Stimulated activated naive CD8-positive, alpha-beta T cell treated with anti-CD3 and anti-CD28 coated beads, Interleukin-15, Interleukin-2, amounts not matched to agents 100 U/mL and 50 U/mL, for 24 hours (primary cell): ENCODE data around the gene ZNF70.

Experiments used
- ATAC-seq: fragments of 150-1000 bp; cut with Tn5 transposase; one replicate; pipeline ENCODE4 v1.10.0; 2021
- DNase-seq: peaks from one replicate; pipeline ENCODE4 v3.0.0; 2021

ZNF70 gene

DNA sequence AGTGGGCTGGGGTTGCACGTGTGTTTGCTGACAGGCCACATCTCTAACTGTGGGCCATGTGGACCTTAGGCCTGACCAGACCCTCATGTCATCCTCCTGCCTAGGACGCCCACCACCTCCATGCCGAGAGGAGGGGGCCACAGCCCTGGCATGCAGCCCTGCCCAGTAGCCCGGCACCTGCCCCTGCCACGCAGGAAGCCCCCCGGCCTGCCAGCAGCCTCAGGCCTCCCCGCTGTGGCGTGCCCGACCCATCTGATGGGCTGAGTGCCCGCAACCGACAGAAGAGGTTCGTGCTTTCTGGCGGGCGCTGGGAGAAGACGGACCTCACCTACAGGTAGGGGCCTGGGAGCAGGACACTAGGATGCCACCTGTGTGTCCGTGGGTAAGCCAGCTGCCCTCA, 28.2 kb upstream of the ZNF70 start:
- DNase-seq: no peak
- no peak for ATAC-seq

DNA sequence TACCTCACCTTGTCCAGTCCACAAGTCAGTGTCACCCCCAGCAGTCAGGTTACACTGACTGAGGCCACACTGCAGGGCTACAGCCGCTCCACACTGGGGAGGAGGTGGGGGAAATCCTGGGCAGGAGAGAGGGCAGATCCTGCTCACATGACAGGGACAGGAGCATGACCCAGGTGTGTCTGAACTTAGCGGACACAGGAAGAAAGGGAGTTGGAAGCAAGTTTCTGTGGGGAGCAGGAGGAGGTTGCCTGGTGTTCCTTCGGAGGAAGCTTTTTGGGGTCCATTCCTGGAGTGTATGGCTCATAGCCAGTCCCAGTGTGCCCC, 27.6 kb upstream of the ZNF70 start:
- ATAC-seq (no peak), DNase-seq (no peak)

DNA sequence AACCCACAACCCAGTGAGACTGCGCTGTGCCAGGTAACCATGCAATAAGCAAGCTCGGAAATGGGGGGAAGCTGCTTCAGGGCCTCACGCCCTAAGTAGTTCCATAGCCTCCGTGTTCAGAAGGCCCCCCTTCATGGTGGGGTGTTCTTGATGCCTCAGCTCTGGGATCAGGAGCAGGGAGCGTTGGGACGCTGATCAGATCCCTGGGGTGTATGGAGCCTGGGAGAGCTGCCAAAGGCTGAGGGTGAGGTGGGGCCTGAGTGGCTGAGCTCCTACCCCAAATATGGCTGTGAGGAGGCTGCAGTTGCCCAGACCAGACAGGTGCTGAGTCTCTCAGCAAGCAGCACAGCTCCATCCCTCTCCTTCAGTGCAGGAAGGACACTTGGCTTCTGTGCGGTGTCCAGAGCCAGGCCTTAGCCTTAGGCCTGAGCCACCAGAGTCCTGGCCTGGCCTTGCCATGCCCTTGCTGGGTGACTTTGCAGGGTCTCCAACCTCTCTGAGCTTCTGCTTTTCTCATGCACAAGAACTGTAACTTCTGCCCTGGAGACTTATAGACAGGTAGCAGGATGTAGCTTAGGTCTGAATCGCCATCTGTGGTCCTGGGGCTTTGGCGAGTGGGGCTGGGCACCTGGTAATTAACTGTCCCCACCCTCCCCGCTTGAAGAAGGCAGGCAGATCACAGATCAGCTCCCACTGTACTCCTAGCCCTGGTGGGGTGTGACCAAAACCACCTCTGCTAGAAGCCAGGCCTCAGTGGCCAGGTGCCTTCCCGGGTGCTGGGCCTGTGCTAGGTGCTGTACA, 27.1 kb upstream of the ZNF70 start:
- no peak for DNase-seq
- ATAC-seq: no peak

DNA sequence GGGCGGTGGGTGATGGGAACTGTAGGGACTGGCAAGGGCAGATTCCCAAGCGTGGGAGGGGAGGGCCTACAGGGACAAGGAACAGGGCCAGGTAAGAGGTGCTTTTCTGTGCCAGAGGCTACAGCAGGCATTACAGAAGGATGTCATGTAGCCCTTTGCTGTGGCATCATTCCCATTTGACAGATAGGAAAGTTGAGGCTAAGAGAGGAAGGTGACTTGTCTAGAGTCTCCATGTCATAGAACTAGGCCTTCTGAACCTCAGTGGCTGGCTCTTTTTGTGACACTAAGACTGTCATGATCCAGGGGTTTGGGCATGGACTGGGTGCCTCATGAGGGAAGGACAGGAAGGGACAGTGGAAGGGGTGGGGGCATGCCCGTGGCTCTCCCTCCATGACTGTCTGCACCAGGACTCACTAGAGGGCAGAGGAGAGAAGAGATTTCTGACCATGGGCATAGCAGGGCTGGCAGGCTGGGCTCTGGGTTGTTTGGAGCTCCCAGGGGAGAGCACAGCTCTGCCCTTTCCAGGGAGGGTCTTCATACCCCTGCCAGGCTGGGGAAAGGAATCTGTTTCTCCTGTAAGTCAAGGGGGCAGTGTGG, 25.0 kb upstream of the ZNF70 start:
- DNase-seq (no peak), ATAC-seq (no peak)

DNA sequence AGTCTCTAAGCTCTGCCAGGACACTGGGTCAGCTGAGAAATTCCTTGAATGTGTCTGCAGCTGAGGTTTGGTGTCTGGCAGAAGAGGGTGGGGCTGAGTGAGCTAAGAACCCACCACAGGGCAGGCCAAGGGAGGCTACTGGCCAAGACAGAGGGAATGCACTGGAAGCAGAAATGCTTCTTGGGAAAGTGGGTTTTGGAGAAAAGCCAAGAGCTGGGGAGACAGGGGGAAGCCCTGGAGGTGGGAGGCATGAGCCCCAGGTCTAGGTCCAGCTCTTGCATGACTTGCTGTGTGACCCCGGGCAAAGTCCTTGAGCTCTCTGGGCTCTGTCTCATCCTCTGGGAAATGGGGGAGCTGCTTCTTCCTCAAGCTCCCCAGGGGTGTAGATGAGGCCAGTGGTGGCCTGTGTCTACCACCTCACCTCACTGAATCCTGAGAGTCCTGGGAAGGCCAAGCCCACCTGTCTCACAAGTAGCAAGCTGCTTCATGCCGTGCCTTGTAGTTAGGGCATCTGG, 24.1 kb upstream of the ZNF70 start:
- DNase-seq (no peak), ATAC-seq (no peak)

DNA sequence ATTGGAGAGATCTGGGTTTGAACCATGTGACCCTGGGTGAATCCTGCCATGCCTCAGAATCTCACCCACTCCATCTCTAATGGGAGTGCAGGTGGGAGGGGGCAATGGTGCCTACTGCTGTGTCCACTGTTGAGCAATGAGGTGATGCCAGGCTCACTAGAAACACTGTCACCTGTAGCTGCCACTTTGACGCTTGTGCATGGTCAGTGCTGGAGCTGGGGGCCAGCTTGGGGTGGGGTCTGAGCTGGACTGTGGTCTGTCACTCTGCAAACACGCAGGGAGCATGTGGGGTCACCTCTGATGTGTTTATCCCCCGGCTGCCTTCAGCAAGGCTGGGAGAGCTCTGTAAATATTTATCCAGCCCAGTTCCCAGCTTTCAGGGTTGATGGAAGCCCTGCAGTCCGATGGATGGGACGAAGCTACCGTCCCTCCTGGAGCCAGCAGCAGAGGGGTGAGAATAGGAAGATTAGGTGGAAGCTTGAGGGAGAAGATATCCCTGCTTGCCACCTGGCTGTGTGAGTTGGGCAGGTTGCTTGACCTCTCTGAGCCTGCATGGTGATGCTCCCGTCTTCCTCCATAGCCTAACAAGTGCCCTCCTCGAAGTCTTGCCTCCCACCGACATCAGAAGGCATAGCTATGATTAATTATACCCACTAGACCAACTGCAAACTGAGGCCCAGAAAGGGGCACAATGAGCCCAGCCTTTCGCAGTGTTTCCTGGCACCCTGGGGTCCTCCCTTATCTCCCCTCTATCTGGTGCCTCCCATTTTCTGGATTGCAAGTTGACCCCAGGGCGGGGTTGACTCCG, 23.4 kb upstream of the ZNF70 start:
- no peak for ATAC-seq
- DNase-seq: no peak

DNA sequence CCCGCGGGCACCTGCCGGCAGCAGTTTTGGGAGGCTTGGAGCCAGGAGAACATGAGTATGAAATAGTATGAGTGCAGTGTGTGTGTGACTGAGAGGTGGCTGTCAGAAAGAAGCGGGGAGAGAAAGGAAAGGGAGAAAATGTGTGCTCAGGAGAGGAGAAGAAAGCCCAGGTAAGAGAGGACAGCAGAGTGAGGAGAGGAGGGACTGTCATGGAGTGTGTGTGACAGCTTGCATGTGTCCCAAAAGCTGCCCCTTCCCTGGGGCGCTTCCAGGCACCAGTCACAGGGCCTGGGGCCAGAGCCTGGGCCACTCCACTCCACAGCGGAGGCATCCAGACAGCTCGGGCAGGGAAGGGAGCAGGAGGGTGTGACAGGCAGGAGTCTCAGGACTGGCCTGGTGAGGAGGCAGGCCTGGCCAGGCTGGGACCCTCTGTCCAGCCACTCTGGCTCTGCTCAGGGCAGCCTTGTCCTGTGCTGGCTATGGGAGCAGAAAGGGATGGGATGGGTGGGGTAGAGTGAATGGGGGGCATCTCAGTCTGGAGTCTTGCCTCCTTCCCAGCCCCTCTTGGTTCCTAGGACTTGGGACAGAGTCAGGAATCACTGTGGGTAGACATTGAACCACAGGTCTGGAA, 22.7 kb upstream of the ZNF70 start:
- DNase-seq (no peak), ATAC-seq (no peak)

DNA sequence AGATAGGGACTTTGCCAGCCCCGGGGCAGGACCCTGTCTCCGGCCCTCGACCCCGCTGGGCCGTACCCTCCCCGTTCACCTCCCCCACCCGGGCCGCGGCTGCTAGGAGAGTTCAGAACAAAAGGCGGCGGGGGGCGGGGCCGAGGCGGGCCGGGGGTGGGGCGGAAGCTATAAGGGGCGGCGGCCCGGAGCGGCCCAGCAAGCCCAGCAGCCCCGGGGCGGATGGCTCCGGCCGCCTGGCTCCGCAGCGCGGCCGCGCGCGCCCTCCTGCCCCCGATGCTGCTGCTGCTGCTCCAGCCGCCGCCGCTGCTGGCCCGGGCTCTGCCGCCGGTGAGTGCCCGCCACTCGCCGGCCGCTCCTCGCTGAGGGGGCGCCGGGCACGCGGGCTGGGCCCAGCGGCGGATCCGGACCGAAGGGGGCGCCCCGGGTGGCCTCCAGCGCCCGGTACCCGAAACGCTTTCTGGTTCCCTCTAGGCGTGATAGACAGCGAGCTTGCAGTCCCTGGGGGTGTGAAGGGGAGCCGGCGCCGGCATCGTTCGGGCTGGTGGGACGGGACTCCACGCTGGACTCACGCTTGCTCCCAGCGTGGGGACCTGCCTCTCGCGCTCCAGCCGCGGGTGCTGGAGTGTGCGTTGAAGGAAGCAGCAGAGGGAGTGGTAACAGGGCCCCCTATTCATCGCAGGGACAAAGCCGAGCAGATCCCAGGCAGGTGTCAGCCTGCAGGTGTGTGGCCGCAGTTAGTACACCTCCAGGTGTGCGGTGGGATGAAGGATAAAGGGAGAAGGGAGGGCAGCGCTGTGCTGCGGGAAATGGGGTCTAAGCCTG, 21.9 kb upstream of the ZNF70 start, which contains the start of gene MMP11:
Gene MMP11 (plus strand): TSS at position 201 of the 825 bp plus-strand sequence. CDS start 22 bp downstream, at position 223.
- ATAC-seq (peak; percentile 43), DNase-seq (peak; percentile 70)

DNA sequence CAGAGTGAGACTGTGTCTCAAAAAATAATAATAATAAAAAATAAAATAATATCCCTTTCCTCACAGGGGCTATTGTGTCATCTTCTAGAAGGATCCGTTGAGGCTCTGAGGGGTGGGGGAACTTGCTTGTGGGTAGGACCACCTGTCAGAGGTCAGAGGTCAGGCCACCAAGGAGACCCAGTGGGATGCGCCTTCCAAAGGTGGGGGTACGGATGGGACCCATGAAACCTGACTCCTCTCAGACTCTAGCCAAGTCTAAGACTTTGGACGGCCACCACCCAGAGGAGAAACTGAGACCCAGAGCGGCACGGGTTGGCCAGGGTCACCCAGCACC, 21.4 kb upstream of the ZNF70 start:
- no peak for ATAC-seq

DNA sequence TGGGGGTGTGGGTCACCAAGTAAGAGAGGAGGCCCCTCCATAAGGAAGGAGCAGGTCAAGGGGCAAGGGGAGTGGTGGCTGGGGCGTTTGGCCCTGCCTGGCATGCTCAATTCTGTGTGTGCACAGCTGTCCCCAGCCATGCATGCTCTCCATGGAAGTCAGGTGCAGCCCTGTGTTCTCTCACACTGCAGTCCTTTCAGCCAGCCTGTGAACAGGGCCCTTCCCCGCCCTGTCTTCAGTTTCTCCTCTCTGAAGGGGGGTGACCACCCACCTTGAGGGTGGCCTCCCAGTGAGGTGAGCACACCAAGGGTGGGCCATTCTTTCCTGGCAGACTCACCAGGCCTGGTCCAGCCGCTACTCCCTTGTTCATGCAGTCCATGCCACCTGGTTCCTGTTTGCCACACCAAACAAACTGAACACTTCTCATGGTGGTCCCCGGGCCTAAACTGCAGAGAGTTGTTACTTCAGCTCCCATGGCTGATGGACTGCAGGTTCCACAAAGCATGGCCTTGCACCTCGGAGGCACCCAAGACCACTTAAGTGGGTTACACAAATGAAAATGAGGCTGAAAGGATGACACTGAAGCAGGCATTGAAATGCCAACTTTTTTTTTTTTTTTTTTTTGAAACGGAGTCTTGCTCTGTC, 18.5 kb upstream of the ZNF70 start:
- no peak for DNase-seq
- ATAC-seq: no peak

More for the DNA sequence above, 21.4 kb upstream of the ZNF70 start:
- DNase-seq: no peak

DNA sequence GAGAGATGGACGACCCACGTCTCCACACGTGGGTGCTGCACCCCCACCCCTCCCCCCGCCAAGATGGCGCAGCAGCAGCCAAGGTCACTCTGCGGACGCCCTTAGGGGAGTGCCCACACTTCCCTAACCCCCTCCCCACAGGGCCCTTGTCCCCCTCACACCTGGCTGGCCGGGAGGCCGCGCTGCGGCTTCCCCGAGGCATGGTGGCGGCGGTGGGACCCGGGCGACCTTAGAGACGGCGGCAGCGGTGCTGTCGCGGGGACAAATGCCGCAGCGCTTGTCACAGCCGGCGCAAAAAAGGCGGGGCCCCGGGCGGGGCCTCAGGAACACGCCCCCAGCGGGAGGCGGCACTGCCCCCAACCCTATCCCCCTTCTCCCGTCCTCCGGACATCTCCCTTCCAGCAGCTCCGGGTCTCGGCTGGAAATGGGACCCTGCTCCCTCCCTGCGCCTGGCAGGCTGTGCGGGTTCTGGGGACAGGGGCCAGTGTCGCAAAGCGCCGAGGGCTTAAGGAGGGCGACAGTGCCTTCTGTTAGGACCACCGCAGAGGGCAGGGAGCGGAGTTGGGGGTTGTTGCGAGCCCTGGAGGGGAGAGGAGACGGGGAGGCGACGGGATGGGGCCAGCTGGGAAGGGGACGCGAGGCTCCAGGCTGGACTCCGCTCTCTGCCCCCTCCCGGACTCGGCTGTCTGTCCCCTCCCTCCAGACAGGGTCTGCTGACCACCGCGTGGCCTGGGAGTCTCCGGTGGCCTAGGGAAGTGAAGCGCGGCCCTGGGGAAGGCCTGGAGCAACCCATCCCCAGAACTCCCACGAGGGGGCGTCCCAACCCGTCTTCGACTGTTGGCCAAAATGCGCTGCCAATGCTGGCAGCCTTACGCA, 17.0 kb upstream of the ZNF70 start, which contains the start of gene CHCHD10:
Gene CHCHD10 (minus strand): TSS at position 300 of the 876 bp plus-strand sequence. CDS start 98 bp downstream, at position 202.
- DNase-seq (peak; percentile 87), ATAC-seq (peak; percentile 65)

DNA sequence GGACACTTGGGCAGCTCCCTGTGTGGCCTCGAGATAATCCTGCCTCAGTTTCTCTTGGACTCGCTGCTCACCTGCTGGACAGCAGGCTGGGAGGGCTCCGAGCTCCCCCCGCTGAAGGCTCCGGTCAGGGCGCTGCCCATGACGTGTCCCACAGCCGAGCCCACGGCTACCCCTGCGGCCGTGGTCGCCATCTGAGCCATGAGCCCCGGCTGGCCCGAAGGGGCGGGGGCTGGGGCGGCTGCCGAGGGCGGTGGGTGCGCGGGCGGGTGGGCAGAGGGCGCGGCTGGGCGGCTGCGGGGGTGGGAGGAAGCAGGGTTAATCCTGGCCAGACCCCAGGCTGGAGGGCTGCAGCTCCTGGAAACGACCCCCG, 16.4 kb upstream of the ZNF70 start:
- DNase-seq (no peak), ATAC-seq (no peak)

DNA sequence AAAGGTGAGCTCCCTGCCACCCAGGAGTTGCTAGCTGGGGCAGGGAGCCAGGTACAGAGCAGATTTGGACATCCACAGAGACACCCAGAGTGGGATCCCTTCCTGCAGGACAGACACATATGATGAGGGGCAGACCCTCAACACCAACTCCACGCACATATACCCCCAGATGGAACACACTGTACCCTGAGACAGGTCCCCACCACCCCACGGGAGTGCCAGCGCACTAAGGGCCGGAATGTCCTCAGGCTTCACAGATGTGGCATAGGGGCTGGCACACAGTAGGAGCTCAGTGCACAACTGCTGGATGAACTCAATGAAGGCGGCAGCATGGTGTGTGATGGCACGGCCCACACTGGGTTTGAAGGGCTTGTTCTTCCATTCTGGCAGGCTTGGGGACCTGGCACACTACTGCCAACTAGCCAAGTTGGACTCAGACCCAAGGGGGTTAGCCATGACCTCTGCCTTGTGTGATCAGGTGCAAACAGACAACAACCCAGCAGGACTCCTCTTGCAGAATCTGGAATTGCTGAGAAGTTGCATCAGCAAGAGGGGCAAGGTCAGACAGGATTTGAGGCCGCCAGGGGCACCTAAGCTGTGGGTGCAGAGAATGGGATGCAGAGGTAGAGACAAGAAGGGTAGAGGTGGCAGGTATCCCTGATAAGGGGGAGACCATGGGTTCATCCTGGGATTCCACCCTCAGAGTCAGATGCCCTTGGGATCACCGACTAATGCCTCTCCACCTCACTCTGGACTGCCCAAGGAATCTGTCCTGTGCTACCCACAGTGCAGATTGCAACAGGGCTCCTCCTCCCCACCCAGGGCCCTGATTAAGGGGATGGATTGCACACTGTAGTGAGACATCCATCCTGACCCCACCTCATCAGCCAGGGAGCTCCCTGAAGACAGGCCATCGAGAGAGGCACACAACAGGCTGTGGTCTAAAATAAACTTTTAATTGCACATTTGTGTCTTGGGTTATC, 14.3 kb upstream of the ZNF70 start:
- DNase-seq (no peak), ATAC-seq (no peak)

DNA sequence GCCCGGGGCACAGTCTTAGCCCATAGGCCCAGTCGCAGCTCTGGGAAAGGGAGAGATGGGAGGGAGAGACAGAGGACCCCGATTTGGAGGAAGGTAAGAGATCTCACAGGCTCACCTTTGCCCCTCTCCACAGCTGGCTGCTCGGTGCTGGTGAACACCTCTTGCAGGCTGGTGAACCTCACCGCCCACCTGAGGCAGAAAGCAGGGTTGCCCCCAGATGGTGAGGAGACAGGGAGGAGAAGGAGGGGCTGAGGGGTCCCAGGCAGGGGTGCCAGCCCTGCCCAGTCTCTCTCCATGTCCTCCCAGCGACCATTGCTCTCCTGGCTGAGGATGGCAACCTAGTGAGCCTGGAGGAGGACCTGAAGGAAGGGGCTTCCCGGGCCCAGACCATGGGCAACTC, 13.0 kb upstream of the ZNF70 start:
- ATAC-seq (no peak), DNase-seq (no peak)

DNA sequence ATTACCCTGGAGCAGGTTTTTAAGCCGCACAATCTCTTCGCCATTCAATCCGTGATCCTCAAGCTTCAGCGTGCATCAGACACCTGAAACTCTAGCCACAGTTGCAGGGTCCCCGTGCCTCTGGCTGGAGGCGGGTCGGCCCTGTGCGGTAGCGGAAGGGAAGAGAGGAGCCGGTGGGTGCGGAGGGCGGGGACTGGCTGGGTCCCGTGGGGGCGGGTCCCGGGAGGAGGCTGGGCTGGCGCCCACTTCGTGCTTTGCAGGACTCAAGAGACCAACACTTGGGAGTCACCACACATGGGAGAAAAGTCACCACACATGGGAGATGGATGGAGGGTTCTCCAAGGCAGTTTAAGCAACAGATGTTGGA, 12.7 kb upstream of the ZNF70 start:
- peak; percentile 44 for ATAC-seq
- peak; percentile 77 for DNase-seq

DNA sequence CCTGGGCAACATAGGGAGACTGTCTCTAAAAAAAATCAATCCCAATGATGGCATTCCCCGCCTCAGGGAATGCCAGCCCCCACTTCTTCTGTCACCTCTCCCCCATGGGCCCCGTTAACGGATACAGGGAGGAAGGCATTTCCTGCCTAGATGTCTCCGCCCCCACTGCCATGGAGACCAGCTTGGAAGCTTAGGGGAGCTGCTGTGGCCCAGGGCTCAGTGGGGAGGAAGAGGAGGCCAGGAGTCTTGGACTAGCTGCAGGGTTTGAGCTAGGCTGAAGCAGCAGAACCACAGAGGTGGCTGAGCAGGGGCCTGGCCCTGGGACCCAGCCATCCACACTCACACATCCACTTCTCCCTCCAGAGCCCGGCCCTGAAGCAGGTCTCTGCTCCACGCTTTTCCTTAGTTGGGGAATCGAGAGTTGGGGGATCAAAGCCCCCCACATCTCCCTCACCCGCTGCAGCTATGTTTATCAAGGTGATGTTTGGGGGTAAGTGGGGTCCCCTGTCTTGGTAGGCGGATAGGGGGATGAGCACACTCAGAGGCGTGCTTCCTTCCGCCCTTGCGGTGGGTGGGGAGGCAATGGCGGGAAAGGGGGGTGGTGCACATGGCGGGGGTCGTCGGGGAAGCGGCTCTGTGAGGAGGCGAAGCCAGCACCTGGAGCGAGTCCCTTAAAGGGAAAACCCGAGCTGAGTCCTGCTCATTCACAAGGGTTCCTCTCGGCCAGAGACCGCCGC, 12.1 kb upstream of the ZNF70 start, which contains the start of gene C22orf15:
Gene C22orf15 (plus strand): TSS at position 149 of the 737 bp plus-strand sequence. CDS start 317 bp downstream, at position 466.
- DNase-seq (peak; percentile 37), ATAC-seq (no peak)

DNA sequence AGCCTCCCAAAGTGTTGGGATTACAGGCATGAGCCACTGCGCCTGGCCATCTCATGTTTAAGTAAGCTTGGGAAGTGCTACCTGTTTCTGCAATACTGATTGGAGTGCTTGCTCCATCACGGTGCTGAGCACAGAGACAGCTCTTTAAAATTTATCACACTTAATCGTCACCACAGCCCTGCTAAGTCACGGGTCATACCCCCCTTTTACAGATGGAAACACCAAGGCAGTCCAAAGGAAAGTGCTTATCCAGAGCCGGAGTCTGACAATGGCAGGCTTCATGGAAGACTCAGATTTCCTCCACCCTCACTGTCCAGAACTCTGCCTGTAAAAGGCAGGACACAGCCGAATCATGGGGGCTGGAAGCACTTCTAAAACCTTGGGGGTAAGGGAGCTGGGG, 9.1 kb upstream of the ZNF70 start:
- ATAC-seq (no peak), DNase-seq (no peak)

DNA sequence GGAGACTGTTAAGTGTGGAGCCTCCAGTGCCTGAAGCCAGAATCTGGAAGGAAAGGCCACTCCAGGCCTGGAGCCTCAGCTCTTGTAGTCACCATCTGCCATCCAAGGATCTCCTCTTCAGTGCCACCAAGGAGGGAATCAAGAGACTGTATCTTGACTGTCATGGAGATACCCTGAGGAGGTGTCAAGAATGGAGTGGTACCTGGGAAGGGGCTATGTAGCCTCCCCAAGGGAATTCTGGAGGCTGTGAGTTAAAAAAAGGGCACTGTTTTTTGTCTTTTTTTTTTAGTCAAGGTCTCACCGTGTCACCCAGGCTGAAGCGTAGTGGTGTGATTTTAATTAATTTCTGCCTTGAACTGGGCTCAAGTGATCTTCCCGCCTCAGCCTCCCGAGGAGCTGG, 8.7 kb upstream of the ZNF70 start:
- DNase-seq: no peak
- ATAC-seq: no peak
